Skeletal muscle tissue (tissue), 4 donors: ENCODE results near the gene CTSF. TPM values are rescaled to one million over a fixed set of nuclear protein-coding genes. Genes with fewer than 3 reads are reported as not detected.
"Not testable (repeated sequence)": the region's sequence is repeated elsewhere in the genome, so short reads cannot be mapped to it uniquely, and the experiment has no call there.

Experiments
- H3K27ac ChIP-seq: one replicate; pipeline ENCODE4 v1.7.0; 2013; ENCODE audit warnings: mild to moderate bottlenecking, low read depth, low read length, inconsistent platforms
- H3K27me3 ChIP-seq, 3 donors: one replicate each; pipeline ENCODE4 v1.7.0; 2013; ENCODE audit warnings: low read length in 3 of 3; ENCODE audit not compliant: control insufficient read depth in 3 of 3, insufficient read depth in 3 of 3
- H3K36me3 ChIP-seq, 3 donors: one replicate each; pipeline ENCODE4 v1.7.0; 2013; ENCODE audit warnings: low read length in 3 of 3; ENCODE audit not compliant: control insufficient read depth in 3 of 3, insufficient read depth in 3 of 3
- H3K4me1 ChIP-seq, 3 donors: one replicate each; pipeline ENCODE4 v1.7.0; 2013; ENCODE audit warnings: low read length in 3 of 3, mild to moderate bottlenecking in 3 of 3; ENCODE audit not compliant: control insufficient read depth in 3 of 3, insufficient read depth in 3 of 3
- H3K4me3 ChIP-seq, 3 donors: one replicate each; pipeline ENCODE4 v1.7.0; 2013; ENCODE audit warnings: low read length in 3 of 3
- H3K9ac ChIP-seq, 3 donors: one replicate each; pipeline ENCODE4 v1.7.0; 2013; ENCODE audit warnings: low read length in 3 of 3, mild to moderate bottlenecking in 3 of 3, moderate library complexity in 2 of 3, low read depth in 1 of 3
- H3K9me3 ChIP-seq, 3 donors: one replicate each; pipeline ENCODE4 v1.7.0; 2013; ENCODE audit warnings: low read length in 3 of 3; ENCODE audit not compliant: control insufficient read depth in 3 of 3
- total RNA-seq: library from RNA; depleted of rRNA; stranded (reverse); fragments of >200 nt; gene quantifications from one replicate; pipeline ENCODE4 v1.2.3, GENCODE V29; 2014
- donor health status: Osteomylitis.

Gene CTSF
- total RNA-seq, 1 donor from 2014 or later, result 27.1 TPM

DNA sequence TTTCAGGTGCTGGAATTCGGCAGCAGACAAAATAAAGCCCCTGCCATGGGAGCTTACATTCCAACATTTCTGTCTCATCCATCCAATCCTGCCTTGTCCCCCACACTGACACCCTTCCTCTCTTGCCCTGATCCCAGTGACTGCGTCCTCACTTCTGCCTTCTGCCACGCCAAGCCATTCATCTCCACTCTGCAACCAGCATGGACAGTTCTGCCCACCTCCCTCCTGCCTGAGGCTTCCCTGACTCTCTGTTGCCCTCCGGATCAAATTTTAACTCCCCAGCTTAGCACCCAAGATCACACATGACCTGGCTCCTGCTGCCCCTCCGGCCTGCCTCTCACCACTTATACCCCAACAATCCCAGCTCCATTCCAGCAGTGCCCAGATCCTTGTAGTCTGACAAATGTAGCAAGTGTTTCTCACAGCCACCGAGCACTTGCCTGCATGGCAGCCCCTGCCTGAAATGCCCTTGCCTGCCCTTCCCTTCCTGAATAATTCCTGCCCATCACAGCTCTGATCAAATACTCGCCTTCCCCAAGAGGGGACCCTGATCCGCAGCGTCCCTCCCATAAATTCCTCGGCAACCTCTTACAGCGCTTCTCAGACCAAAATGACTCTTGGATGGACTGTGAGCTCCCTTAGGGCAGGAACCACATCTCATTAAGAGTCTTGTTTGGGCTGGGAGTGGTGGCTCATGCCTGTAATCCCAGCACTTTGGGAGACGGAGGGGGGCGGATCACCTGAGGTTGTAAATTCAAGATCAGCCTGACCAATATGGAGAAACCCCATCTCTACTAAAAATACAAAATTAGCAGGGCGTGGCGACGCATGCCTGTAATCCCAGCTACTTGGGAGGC lies 19.4 kb downstream of the CTSF start:
- Histone ChIP-seq H3K9me3 (no peaks in the 10 kb centered on the region), H3K36me3 (peaks cover 0 to 17% (median 7%) of the 10 kb centered on the region in 3 donors), H3K27ac (peak overlapping the region; percentile 90), H3K4me1 (peaks cover 40 to 74% (median 41%) of the 10 kb centered on the region in 3 donors), H3K4me3 (peak overlapping the region; percentile 41 to 78 (median 61)), H3K9ac (peak overlapping the region in 2 of 3 donors; percentile 65 to 71), H3K27me3 (no peaks in the 10 kb centered on the region)

DNA sequence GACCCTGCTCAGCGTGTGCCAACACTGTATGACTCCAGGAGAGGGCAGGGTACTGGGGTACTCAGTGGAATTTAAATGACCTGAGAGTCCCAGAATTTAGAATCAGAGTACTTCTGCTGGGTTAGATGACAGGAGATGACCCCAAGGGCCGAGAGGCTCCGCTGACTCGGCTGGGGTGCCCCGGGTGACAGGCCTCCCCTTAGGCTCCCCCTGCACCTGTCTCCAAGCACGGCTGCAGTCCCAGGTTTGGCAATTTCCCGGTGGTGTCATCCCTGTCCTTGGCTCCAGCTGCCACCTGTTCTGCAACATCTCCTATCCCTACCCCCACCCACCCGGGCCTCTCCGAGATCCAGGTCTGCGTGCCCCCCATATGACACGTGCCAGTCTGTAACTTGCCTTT lies 20.4 kb downstream of the CTSF start:
- Histone ChIP-seq H3K27me3 (no peaks in the 10 kb centered on the region), H3K27ac (peak overlapping the region; percentile 90), H3K4me1 (peaks cover 49 to 84% (median 50%) of the 10 kb centered on the region in 3 donors), H3K9ac (peak overlapping the region; percentile 73 to 90 (median 74)), H3K36me3 (peaks cover 2 to 18% (median 7%) of the 10 kb centered on the region in 3 donors), H3K9me3 (no peaks in the 10 kb centered on the region), H3K4me3 (peak overlapping the region; percentile 35 to 78 (median 61))

DNA sequence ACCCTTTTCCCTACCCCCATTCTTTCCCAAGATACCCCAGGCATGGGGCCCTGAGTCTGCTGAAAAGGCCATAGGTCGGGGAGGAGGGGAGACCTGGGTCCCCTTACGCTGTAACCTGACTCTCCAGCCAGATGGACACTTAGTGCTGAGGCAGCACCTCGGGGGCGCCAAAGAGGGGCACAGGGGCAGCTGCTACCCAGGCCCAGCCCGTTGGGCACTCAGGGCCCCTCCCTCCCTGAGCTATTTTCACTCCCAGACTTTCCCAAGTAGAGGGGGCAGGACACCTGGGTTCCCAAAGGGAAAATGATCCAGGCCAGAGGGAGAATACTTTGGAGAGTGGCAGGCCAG lies 20.8 kb downstream of the CTSF start:
- Histone ChIP-seq H3K27me3 (no peaks in the 10 kb centered on the region), H3K9me3 (no peaks in the 10 kb centered on the region), H3K4me3 (peak overlapping the region; percentile 35 to 78 (median 61)), H3K27ac (peak overlapping the region; percentile 90), H3K4me1 (peaks cover 53 to 88% (median 54%) of the 10 kb centered on the region in 3 donors), H3K36me3 (peaks cover 2 to 21% (median 7%) of the 10 kb centered on the region in 3 donors), H3K9ac (peak overlapping the region; percentile 73 to 90 (median 74))

DNA sequence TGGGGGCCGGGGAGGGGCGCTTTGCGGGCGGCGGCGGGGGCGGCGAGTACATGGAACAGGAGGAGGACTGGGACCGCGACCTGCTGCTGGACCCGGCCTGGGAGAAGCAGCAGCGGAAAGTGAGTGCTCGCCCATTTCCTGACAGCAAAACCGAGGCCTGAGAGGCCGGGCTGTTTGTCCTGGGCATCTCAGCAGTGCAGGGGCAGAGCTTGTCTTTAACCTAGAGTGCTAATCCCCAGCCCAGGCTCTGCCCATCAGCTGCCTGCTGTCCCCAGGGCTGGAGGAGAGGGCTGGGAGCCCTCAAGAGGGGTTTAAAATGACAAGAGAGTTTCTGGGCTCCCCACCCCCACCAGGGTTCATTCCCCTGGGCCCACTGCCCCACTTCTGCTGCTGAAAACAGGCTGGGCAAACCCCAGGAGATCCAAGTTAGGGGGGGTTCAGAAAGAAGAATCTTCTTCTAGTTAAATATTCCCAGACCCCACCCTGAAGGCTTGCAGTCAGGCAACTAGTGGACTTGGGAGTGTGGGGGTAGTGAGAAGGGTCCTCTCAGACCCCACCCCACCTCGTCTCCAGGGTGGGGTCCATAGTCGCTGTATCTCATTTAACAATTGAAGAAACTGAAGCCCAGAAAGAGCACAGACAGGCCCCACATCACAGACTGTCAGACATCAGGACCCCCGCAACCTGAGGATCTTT lies 21.3 kb downstream of the CTSF start:
- peak overlapping the region; percentile 73 to 90 (median 74) for H3K9ac ChIP-seq
- H3K9me3 ChIP-seq, result no peaks in the 10 kb centered on the region
- H3K4me3 ChIP-seq, result peak overlapping the region; percentile 35 to 78 (median 61)
- H3K27me3 ChIP-seq, result no peaks in the 10 kb centered on the region
- peaks cover 5 to 23% (median 7%) of the 10 kb centered on the region in 3 donors for H3K36me3 ChIP-seq
- H3K27ac ChIP-seq, result peak overlapping the region; percentile 90
- peaks cover 59 to 89% (median 59%) of the 10 kb centered on the region in 3 donors for H3K4me1 ChIP-seq

DNA sequence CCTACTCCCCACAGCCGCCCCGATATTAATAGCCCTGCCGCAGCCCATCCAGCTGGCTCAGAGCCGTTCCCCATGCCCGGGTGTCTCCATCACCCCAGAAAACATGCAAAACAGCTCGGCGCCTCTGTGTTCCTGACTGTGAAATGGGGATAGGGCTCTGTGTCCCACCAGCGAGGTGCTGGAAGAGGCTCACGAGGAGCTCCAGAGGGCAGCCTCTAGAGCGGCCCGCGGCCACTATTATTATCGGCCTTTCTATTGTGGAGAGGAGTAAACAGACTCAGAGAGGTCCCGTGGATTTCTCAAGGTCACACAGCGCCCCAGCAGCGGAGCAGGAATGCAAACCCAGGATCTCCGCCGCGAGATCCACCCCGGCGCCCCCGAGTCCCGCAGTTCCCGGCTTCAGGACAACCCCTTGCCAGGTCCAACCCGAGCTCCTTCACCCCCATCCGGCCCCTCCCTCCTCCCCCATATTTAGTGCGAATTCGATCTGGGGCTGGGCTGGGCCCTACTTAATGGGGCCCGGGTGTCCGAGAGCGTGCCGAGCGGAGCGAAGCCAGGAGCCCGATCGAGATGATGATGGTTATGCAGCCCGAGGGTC lies 21.9 kb downstream of the CTSF start, which contains the start of gene ACTN3:
Gene ACTN3 (plus strand): TSS at position 536 of the 598 bp plus-strand sequence. CDS start 35 bp downstream, at position 571.
- Histone ChIP-seq H3K27ac (peak within 1 kb of the TSS; percentile 90), H3K36me3 (peaks cover 9 to 28% (median 10%) of the 10 kb centered on the region in 3 donors), H3K9ac (peak within 1 kb of the TSS; percentile 81 to 90 (median 90)), H3K27me3 (no peaks in the 10 kb centered on the region), H3K4me1 (peaks cover 64 to 90% (median 65%) of the 10 kb centered on the region in 3 donors), H3K9me3 (no peaks in the 10 kb centered on the region), H3K4me3 (peak within 1 kb of the TSS; percentile 78 to 82 (median 82))

DNA sequence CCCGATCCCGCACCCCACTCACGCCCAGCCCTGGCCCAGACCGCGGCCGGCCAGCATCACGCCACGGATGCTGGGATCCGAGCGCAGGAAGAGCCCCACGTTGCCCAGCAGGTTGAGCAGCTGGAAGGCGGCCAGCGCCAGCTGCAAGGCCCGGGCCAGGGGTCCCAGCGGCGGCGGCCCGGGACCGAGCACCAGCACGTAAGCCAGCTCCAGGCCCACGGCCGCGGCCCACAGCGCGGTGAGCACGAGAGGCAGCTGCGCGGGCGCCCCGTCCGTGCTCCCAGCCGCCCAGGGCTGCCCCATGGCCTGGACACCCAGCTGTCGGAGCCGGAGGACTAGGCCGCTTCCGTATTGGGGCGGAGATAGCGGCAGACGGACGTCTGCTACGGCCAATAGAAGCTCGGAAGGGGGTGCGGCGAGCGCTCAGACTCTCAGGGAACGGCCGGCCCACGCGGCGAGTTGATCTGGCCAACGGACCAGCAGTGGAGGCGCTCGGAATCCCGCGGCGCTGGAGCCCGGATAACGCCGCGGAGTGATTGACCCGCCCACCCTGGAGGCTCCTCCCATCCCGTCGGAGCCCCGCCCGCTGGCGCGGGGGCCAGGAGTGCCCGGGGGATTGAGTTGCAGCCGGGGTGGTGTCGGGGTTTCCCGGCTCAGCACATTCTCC lies 22.6 kb downstream of the CTSF start, which contains the start of gene ZDHHC24:
Gene ZDHHC24 (minus strand): TSS at position 348 of the 667 bp plus-strand sequence. CDS start 45 bp downstream, at position 303.
- Histone ChIP-seq H3K4me3 (peak within 1 kb of the TSS; percentile 78 to 82 (median 82)), H3K9me3 (no peaks in the 10 kb centered on the region), H3K27ac (peak within 1 kb of the TSS; percentile 90), H3K27me3 (no peaks in the 10 kb centered on the region), H3K4me1 (peaks cover 61 to 86% (median 67%) of the 10 kb centered on the region in 3 donors), H3K36me3 (peaks cover 6 to 24% (median 11%) of the 10 kb centered on the region in 3 donors), H3K9ac (peak within 1 kb of the TSS; percentile 81 to 90 (median 90))

DNA sequence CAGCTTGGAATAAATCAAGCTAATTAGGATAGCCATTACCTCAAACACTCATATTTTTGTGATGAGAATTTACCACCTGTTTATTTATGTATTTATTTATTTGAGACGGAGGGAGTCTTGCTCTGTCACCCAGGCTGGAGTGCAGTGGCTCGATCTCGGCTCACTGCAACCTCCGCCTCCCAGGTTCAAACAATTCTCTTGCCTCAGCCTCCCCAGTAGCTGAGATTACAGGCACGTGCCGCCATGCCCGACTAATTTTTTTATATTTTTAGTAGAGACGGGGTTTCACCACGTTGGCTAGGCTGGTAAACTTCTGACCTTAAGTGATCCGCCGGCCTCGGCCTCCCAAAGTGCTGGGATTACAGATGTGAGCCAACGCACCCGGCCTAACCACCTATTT lies 23.5 kb downstream of the CTSF start:
- H3K4me1 ChIP-seq, result peaks cover 52 to 77% (median 67%) of the 10 kb centered on the region in 3 donors
- not testable (repeated sequence) for H3K27ac ChIP-seq, H3K9me3 ChIP-seq, H3K27me3 ChIP-seq
- H3K9ac ChIP-seq, result peak overlapping the region in 2 of 3 donors; percentile 81 to 90
- H3K36me3 ChIP-seq, result peaks cover 6 to 18% (median 11%) of the 10 kb centered on the region in 3 donors
- peak overlapping the region in 2 of 3 donors; percentile 73 to 82 for H3K4me3 ChIP-seq

DNA sequence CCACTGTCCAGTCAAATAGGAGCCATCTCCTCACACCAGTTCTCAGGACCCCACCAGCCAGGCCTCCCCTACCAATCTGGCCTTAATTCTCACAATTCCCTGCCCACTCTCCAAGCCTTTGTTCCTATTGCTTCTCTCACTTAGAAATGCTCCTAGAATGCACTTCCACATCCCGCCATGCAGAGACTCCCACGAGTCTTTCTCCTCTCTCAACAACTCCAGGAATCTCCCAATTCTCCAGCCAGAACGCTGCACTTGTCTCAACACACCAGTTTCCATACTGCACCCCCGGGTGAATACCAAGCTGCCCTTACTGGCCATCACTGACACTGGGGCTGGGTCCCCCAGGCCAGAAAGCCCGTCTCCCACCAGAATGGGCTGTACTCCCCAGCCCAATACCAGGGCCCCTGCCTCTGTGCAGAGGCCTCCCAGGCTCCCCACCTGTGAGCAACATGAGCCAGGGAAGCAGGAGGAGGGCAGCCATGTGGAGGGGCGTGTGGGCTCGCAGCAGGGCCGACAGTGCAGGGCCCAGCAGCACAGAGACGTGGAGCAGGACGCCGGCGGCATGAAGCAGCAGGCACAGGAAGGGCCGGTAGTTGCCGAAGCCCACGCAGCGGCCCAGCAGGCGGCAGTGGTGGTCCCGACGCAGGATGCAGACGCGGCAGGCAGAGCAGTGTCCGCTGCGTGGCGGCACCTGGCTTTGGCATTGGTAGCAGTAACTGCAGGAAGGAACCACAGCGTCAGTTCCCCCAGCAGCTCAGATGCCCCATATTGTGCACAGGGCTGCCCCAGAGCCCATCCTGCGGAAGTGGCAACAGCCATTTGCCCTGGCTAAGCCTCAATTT lies 24.9 kb downstream of the CTSF start:
- H3K36me3 ChIP-seq, result peaks cover 16 to 19% (median 16%) of the 10 kb centered on the region in 3 donors
- H3K9ac ChIP-seq, result peak overlapping the region in 2 of 3 donors; percentile 64 to 70
- peak overlapping the region in 2 of 3 donors; percentile 17 to 54 for H3K4me3 ChIP-seq

More for the DNA sequence above, 24.9 kb downstream of the CTSF start:
- no peaks in the 10 kb centered on the region for H3K9me3 ChIP-seq
- peak overlapping the region; percentile 26 for H3K27ac ChIP-seq
- peaks cover 49 to 63% (median 61%) of the 10 kb centered on the region in 3 donors for H3K4me1 ChIP-seq
- H3K27me3 ChIP-seq, result no peaks in the 10 kb centered on the region
